Immature natural killer cell (primary cell): ENCODE data around the gene HCN2. TPM values are rescaled to one million over a fixed set of nuclear protein-coding genes. Genes with fewer than 3 reads are reported as not detected.

Source experiments
- DNase-seq, 3 donors: peaks; one replicate each; pipeline ENCODE4 v3.0.0; 2022; ENCODE audit warnings: mixed read lengths in 1 of 3
- H3K27ac Mint-ChIP-seq, 6 donors: one replicate each; pipeline ENCODE4 v1.8.0; 2020; ENCODE audit warnings: mixed read lengths in 6 of 6, mild to moderate bottlenecking in 5 of 6, inconsistent platforms in 4 of 6, moderate library complexity in 3 of 6
- H3K27me3 Mint-ChIP-seq, 3 donors: one replicate each; pipeline ENCODE4 v1.8.0; 2020 to 2021; ENCODE audit warnings: low read depth in 3 of 3, mild to moderate bottlenecking in 3 of 3, mixed read lengths in 3 of 3, moderate library complexity in 3 of 3, inconsistent platforms in 1 of 3
- H3K36me3 Mint-ChIP-seq, 3 donors: one replicate each; pipeline ENCODE4 v1.8.0; 2020; ENCODE audit warnings: mixed read lengths in 3 of 3, inconsistent platforms in 2 of 3, mild to moderate bottlenecking in 2 of 3
- H3K4me1 Mint-ChIP-seq, 2 donors: one replicate each; pipeline ENCODE4 v1.8.0; 2020; ENCODE audit warnings: inconsistent platforms in 2 of 2, mild to moderate bottlenecking in 2 of 2, mixed read lengths in 2 of 2, moderate library complexity in 1 of 2
- H3K4me3 Mint-ChIP-seq, 5 donors: one replicate each; pipeline ENCODE4 v1.8.0; 2020; ENCODE audit warnings: mild to moderate bottlenecking in 5 of 5, mixed read lengths in 5 of 5, inconsistent platforms in 3 of 5, moderate library complexity in 3 of 5
- H3K9me3 Mint-ChIP-seq, 6 donors: one replicate each; pipeline ENCODE4 v1.8.0; 2020; ENCODE audit warnings: mild to moderate bottlenecking in 6 of 6, mixed read lengths in 6 of 6, inconsistent platforms in 4 of 6, moderate library complexity in 3 of 6
- polyA plus RNA-seq, 3 donors: library from polyadenylated mRNA; unstranded; fragments of 300-500 nt; fragmentation: Illumina TruSeq; gene quantifications; one replicate each; pipeline ENCODE4 v1.2.3, GENCODE V29; 2021

Gene HCN2
- polyA plus RNA-seq, 3 donors from 2014 or later: not detected

- H3K4me1 Mint-ChIP-seq: peaks cover 38 to 44% of the 10 kb centered on the region in 2 donors
- no peaks in the 10 kb centered on the region for H3K36me3 Mint-ChIP-seq
- no peak for DNase-seq
- no peak overlapping the region for H3K27ac Mint-ChIP-seq
- H3K27me3 Mint-ChIP-seq: peaks cover 12 to 17% (median 12%) of the 10 kb centered on the region in 3 donors
- peak overlapping the region in 3 of 5 donors; percentile 24 to 84 (median 36) for H3K4me3 Mint-ChIP-seq
- no peaks in the 10 kb centered on the region for H3K9me3 Mint-ChIP-seq
Measured at GRCh38 chr19:575527-576506, 13.9 kb upstream of the HCN2 start.

DNA sequence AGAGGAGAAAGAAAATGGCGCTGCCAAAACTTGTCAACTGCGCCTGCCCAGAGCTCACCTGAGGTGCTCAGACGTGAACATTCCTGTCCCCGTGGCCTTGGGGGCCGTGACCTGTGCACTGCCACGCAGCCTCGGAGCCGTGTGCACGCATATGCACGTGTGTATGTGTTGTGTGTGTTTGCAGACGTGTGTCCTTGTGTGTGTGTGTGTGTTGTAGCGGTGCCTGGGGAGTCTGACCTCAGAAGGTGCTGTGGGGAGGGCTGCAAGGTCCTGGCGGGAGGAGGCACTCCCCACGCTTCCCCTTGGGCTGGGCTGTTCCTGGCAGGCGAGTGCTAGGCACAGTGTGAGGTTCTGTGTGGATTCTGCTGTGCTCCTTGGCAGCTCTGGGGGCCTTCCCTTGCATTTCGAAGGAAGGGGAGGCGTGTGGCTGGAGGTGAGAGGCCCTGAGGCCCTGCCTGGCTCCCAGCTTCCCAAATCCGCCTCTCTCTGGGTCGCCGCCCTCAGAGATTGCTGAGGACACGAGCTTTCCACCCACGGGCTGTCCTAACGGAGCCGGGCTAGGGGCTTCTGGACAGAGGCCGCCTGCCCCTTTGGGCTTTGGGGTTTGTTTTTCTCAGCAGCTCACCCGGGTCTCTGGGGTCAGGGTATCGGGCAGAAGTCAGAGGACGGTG lies 12.8 kb upstream of the HCN2 start:
- no peak overlapping the region for H3K27ac Mint-ChIP-seq
- DNase-seq: no peak
- H3K4me3 Mint-ChIP-seq: no peak overlapping the region
- no peaks in the 10 kb centered on the region for H3K9me3 Mint-ChIP-seq
- H3K36me3 Mint-ChIP-seq: no peaks in the 10 kb centered on the region
- H3K27me3 Mint-ChIP-seq: peaks cover 3 to 6% (median 3%) of the 10 kb centered on the region in 3 donors
- peaks cover 29 to 33% of the 10 kb centered on the region in 2 donors for H3K4me1 Mint-ChIP-seq

DNA sequence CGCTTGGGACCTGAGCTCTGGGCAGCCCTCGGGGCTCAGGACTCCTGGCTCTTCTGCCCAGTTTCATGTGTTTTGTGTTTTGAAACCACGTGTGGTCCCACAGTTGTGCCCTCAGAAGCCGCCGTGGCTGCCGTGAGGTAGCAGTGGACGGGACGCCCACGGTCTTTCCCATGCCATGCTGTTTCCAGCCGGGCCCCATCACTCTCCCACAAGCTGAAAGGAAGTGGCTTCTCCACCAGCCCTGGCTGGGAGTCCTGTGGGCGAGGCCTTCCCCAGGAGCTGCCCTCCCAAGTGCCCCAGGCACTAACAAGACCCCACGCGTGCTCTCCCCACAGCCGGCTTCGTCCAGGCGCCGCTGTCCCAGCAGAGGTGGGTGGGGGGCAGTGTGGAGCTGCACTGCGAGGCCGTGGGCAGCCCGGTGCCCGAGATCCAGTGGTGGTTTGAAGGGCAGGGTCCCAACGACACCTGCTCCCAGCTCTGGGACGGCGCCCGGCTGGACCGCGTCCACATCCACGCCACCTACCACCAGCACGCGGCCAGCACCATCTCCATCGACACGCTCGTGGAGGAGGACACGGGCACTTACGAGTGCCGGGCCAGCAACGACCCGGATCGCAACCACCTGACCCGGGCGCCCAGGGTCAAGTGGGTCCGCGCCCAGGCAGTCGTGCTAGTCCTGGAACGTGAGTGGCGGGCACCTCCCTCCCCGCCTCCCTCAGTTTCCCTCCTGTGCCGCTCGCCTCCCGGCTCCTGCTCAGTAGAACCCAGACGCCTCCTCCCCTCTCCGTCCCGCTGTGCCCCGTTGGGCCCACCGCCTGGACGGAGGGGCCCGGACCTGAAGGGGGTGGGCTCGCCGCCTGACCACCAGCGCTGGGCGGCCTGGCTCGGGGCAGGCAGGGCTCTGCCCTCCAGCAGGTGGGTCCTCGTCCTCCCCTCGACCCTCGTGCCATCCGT lies 12.0 kb upstream of the HCN2 start:
- no peak overlapping the region for H3K27ac Mint-ChIP-seq
- no peaks in the 10 kb centered on the region for H3K9me3 Mint-ChIP-seq
- DNase-seq: no peak
- H3K4me3 Mint-ChIP-seq: no peak overlapping the region
- peaks cover 27 to 28% of the 10 kb centered on the region in 2 donors for H3K4me1 Mint-ChIP-seq
- no peaks in the 10 kb centered on the region for H3K36me3 Mint-ChIP-seq
- H3K27me3 Mint-ChIP-seq: peaks cover 0 to 3% (median 0%) of the 10 kb centered on the region in 3 donors

GRCh38 chr19:579111-579841 lies 10.4 kb upstream of the HCN2 start:
- Mint-ChIP-seq H3K36me3 (no peaks in the 10 kb centered on the region), H3K4me3 (no peak overlapping the region), H3K4me1 (peaks cover 18 to 21% of the 10 kb centered on the region in 2 donors), H3K27ac (no peak overlapping the region), H3K9me3 (no peaks in the 10 kb centered on the region), H3K27me3 (peaks cover 0 to 6% (median 0%) of the 10 kb centered on the region in 3 donors)
- DNase-seq: no peak

- no peaks in the 10 kb centered on the region for H3K9me3 Mint-ChIP-seq
- DNase-seq: no peak
- H3K36me3 Mint-ChIP-seq: no peaks in the 10 kb centered on the region
- H3K4me1 Mint-ChIP-seq: peaks cover 13 to 16% of the 10 kb centered on the region in 2 donors
- no peak overlapping the region for H3K27ac Mint-ChIP-seq
- peaks cover 0 to 6% (median 1%) of the 10 kb centered on the region in 3 donors for H3K27me3 Mint-ChIP-seq
- no peak overlapping the region for H3K4me3 Mint-ChIP-seq
Measured at GRCh38 chr19:579842-580155, 9.9 kb upstream of the HCN2 start.

- Mint-ChIP-seq H3K27ac (no peak overlapping the region), H3K27me3 (peaks cover 0 to 3% (median 1%) of the 10 kb centered on the region in 3 donors), H3K9me3 (no peaks in the 10 kb centered on the region), H3K36me3 (no peaks in the 10 kb centered on the region), H3K4me3 (no peak overlapping the region), H3K4me1 (peaks cover 9 to 12% of the 10 kb centered on the region in 2 donors)
- no peak for DNase-seq
Measured at GRCh38 chr19:580274-580835, 9.3 kb upstream of the HCN2 start.

GRCh38 chr19:581399-582111 lies 8.1 kb upstream of the HCN2 start:
- Mint-ChIP-seq H3K27me3 (peaks cover 1 to 5% (median 2%) of the 10 kb centered on the region in 3 donors), H3K4me3 (no peak overlapping the region), H3K4me1 (peaks cover 8 to 10% of the 10 kb centered on the region in 2 donors), H3K36me3 (no peaks in the 10 kb centered on the region), H3K27ac (no peak overlapping the region), H3K9me3 (no peaks in the 10 kb centered on the region)
- DNase-seq: no peak

DNA sequence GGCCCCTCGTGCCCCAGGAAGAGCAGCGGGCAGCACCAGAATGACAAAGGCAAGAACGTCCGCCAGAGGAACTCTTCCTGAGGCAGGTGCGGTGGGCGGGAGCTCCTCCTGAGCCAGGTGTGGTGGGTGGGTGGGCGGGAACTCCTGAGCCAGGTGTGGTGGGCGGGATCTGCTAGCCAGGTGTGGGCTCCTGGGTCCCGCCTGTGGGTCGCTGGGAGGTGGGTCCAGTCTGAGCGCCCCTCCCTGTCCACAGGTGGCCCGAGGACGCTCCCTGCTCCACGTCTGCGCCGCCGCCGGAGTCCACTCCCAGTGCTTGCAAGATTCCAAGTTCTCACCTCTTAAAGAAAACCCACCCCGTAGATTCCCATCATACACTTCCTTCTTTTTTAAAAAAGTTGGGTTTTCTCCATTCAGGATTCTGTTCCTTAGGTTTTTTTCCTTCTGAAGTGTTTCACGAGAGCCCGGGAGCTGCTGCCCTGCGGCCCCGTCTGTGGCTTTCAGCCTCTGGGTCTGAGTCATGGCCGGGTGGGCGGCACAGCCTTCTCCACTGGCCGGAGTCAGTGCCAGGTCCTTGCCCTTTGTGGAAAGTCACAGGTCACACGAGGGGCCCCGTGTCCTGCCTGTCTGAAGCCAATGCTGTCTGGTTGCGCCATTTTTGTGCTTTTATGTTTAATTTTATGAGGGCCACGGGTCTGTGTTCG lies 7.0 kb upstream of the HCN2 start:
- Mint-ChIP-seq H3K27ac (no peak overlapping the region), H3K4me1 (peaks cover 0 to 5% of the 10 kb centered on the region in 2 donors), H3K36me3 (no peaks in the 10 kb centered on the region), H3K27me3 (peaks cover 1 to 5% (median 2%) of the 10 kb centered on the region in 3 donors), H3K9me3 (no peaks in the 10 kb centered on the region), H3K4me3 (no peak overlapping the region)
- DNase-seq: no peak

- Mint-ChIP-seq H3K27me3 (peaks cover 1 to 9% (median 2%) of the 10 kb centered on the region in 3 donors), H3K4me3 (no peak overlapping the region), H3K27ac (no peak overlapping the region), H3K36me3 (no peaks in the 10 kb centered on the region), H3K9me3 (no peaks in the 10 kb centered on the region), H3K4me1 (peaks cover 0 to 4% of the 10 kb centered on the region in 2 donors)
- no peak for DNase-seq
Measured at GRCh38 chr19:583198-583967, 6.3 kb upstream of the HCN2 start.

- no peak overlapping the region for H3K4me3 Mint-ChIP-seq
- H3K27me3 Mint-ChIP-seq: peaks cover 1 to 13% (median 2%) of the 10 kb centered on the region in 3 donors
- DNase-seq: no peak
- peak overlapping the region in 1 of 6 donors; percentile 50 for H3K27ac Mint-ChIP-seq
- no peaks in the 10 kb centered on the region for H3K36me3 Mint-ChIP-seq
- peaks cover 0 to 7% of the 10 kb centered on the region in 2 donors for H3K4me1 Mint-ChIP-seq
- no peaks in the 10 kb centered on the region for H3K9me3 Mint-ChIP-seq
Measured at GRCh38 chr19:583968-584239, 5.8 kb upstream of the HCN2 start.

GRCh38 chr19:584240-585001 lies 5.3 kb upstream of the HCN2 start:
- DNase-seq: peak; percentile 63 to 69 (median 68)
- no peak overlapping the region for H3K4me3 Mint-ChIP-seq
- H3K4me1 Mint-ChIP-seq: peaks cover 0 to 7% of the 10 kb centered on the region in 2 donors
- no peaks in the 10 kb centered on the region for H3K36me3 Mint-ChIP-seq
- peaks cover 3 to 16% (median 5%) of the 10 kb centered on the region in 3 donors for H3K27me3 Mint-ChIP-seq
- no peaks in the 10 kb centered on the region for H3K9me3 Mint-ChIP-seq
- no peak overlapping the region for H3K27ac Mint-ChIP-seq
